H1 (cell line): ENCODE data around the gene RYR3. TPM values are rescaled to one million over a fixed set of nuclear protein-coding genes. Genes with fewer than 3 reads are reported as not detected.

Experiments used
- CTCF ChIA-PET: fragments of 300-600 bp; sonication (Branson Sonifier 250); formaldehyde crosslinking; loops from one replicate; lab custom pipeline; 2021; ENCODE audit not compliant: partially characterized antibody; lab: Charles Lee
- POLR2A ChIA-PET: fragments of 300-600 bp; sonication (Branson Sonifier 250); formaldehyde crosslinking; loops from one replicate; lab custom pipeline; 2021; ENCODE audit warnings: inconsistent platforms; ENCODE audit not compliant: partially characterized antibody; lab: Charles Lee
- DNase-seq, 2 experiments: peaks; one replicate each; pipeline versions ENCODE4 v3.0.0 to v3.0.0-alpha.2; 2010 to 2022; ENCODE audit warnings: low spot score in 2 of 2, low read depth in 1 of 2, mixed read lengths in 1 of 2
- FAIRE-seq: peaks from 2 replicates; lab custom pipeline; 2011; peaks lifted over from hg19 to GRCh38; lab: Jason Lieb, UNC
- H2AFZ ChIP-seq: 2 replicates; pipeline ENCODE4 v1.8.1; 2012; ENCODE audit warnings: low read length, inconsistent platforms
- H2AK5ac ChIP-seq: 2 replicates; pipeline ENCODE4 v1.6.1; 2013; ENCODE audit warnings: low read depth, low read length
- H2BK120ac ChIP-seq: replicated peaks from 2 replicates; pipeline ENCODE3; 2013; ENCODE audit warnings: low read depth, low read length, inconsistent platforms
- H2BK12ac ChIP-seq: 2 replicates; pipeline ENCODE4 v1.6.1; 2013; ENCODE audit warnings: low read depth, low read length
- H2BK15ac ChIP-seq: 2 replicates; pipeline ENCODE4 v1.6.1; 2013; ENCODE audit warnings: low read length
- H2BK20ac ChIP-seq: 2 replicates; pipeline ENCODE4 v1.6.1; 2013; ENCODE audit warnings: low read length
- H2BK5ac ChIP-seq: 2 replicates; pipeline ENCODE4 v1.6.1; 2013; ENCODE audit warnings: low read depth, low read length
- H3K14ac ChIP-seq: 2 replicates; pipeline ENCODE4 v1.6.1; 2013; ENCODE audit warnings: inconsistent platforms; ENCODE audit not compliant: insufficient read length
- H3K18ac ChIP-seq: 2 replicates; pipeline ENCODE4 v1.6.1; 2013; ENCODE audit warnings: low read length; ENCODE audit errors: extremely low read depth
- H3K23ac ChIP-seq: 2 replicates; pipeline ENCODE4 v1.6.1; 2013; ENCODE audit warnings: inconsistent platforms; ENCODE audit not compliant: insufficient read length
- H3K23me2 ChIP-seq: 2 replicates; pipeline ENCODE4 v1.6.1; 2013; ENCODE audit warnings: low read depth, low read length
- H3K27ac ChIP-seq: 2 replicates; pipeline ENCODE4 v1.6.1; 2011; ENCODE audit warnings: low read depth, low read length, inconsistent platforms
- H3K27me3 ChIP-seq, 4 experiments: replicated peaks in 1 of 4; 1 replicate in 1 of 4; 2 replicates in 3 of 4; pipeline versions ENCODE4 v1.6.1 to v1.8.1; 2011 to 2013; ENCODE audit warnings: low read length in 3 of 4, mild to moderate bottlenecking in 3 of 4, inconsistent platforms in 2 of 4, mixed read lengths in 2 of 4, moderate library complexity in 1 of 4; ENCODE audit not compliant: control insufficient read depth in 3 of 4, insufficient read depth in 3 of 4; ENCODE audit errors: extremely low read depth in 1 of 4
- H3K36me3 ChIP-seq, 4 experiments: 2 replicates each; pipeline versions ENCODE4 v1.6.1 to v1.8.1; 2011 to 2013; ENCODE audit warnings: mild to moderate bottlenecking in 4 of 4, low read length in 3 of 4, moderate library complexity in 2 of 4, control low read depth in 1 of 4, inconsistent platforms in 1 of 4; ENCODE audit not compliant: insufficient read depth in 4 of 4, control insufficient read depth in 2 of 4
- H3K4ac ChIP-seq: replicated peaks from 2 replicates; pipeline ENCODE3; 2013; ENCODE audit warnings: low read length, low read depth, mixed read lengths, inconsistent platforms; ENCODE audit not compliant: insufficient read length
- H3K4me1 ChIP-seq, 4 experiments: replicated peaks in 1 of 4; 1 replicate in 1 of 4; 2 replicates in 3 of 4; pipeline versions ENCODE4 v1.6.1 to v1.8.1; 2011 to 2013; ENCODE audit warnings: low read length in 3 of 4, inconsistent platforms in 2 of 4, mixed read lengths in 1 of 4; ENCODE audit not compliant: insufficient read depth in 4 of 4, control insufficient read depth in 3 of 4
- H3K4me2 ChIP-seq, 2 experiments: 2 replicates each; pipeline versions ENCODE4 v1.6.1 to v1.8.1; 2011 to 2013; ENCODE audit warnings: low read depth in 2 of 2, low read length in 2 of 2, control low read depth in 1 of 2, inconsistent platforms in 1 of 2, mild to moderate bottlenecking in 1 of 2; ENCODE audit not compliant: insufficient read depth in 1 of 2
- H3K4me3 ChIP-seq, 4 experiments: fragments of 200-600, 300-600 bp in 1 of 4; sonication (generic), shearing (Covaris generic), sonication (Bioruptor Twin) in 1 of 4; 2 replicates each; pipeline versions ENCODE4 v1.5.1 to v1.8.1; 2011 to 2016; ENCODE audit warnings: low read length in 4 of 4, low read depth in 3 of 4, control low read depth in 2 of 4, inconsistent platforms in 2 of 4, mild to moderate bottlenecking in 2 of 4, mixed read lengths in 1 of 4, moderate library complexity in 1 of 4; ENCODE audit not compliant: insufficient read depth in 2 of 4; ENCODE audit errors: extremely low read depth in 1 of 4
- H3K56ac ChIP-seq: replicated peaks from 2 replicates; pipeline ENCODE3; 2013; ENCODE audit warnings: low read depth, mild to moderate bottlenecking, mixed read lengths, low read length, inconsistent platforms; ENCODE audit not compliant: insufficient read length
- H3K79me1 ChIP-seq: 2 replicates; pipeline ENCODE4 v1.6.1; 2013; ENCODE audit warnings: low read depth, low read length, control low read depth
- H3K79me2 ChIP-seq, 2 experiments: 2 replicates each; pipeline versions ENCODE4 v1.6.1 to v1.8.1; 2012 to 2013; ENCODE audit warnings: low read length in 2 of 2, mild to moderate bottlenecking in 2 of 2, inconsistent platforms in 1 of 2; ENCODE audit not compliant: insufficient read depth in 2 of 2, control insufficient read depth in 1 of 2
- H3K9ac ChIP-seq, 4 experiments: replicated peaks in 1 of 4; 1 replicate in 1 of 4; 2 replicates in 3 of 4; pipeline versions ENCODE4 v1.6.1 to v1.8.1; 2011 to 2013; ENCODE audit warnings: low read depth in 3 of 4, low read length in 3 of 4, control low read depth in 2 of 4, mild to moderate bottlenecking in 2 of 4, moderate library complexity in 2 of 4, inconsistent platforms in 1 of 4; ENCODE audit errors: extremely low read depth in 1 of 4
- H3K9me3 ChIP-seq, 2 experiments: 2 replicates each; pipeline versions ENCODE4 v1.6.1 to v1.8.1; 2012 to 2013; ENCODE audit warnings: mild to moderate bottlenecking in 2 of 2, moderate library complexity in 2 of 2, control low read depth in 1 of 2, inconsistent platforms in 1 of 2, low read depth in 1 of 2, low read length in 1 of 2, mixed read lengths in 1 of 2; ENCODE audit not compliant: insufficient read depth in 2 of 2
- H4K20me1 ChIP-seq, 2 experiments: replicated peaks in 1 of 2; 2 replicates each; pipeline versions ENCODE3 to v1.8.1; 2011 to 2013; ENCODE audit warnings: inconsistent platforms in 2 of 2, low read length in 2 of 2, mild to moderate bottlenecking in 1 of 2; ENCODE audit not compliant: insufficient read depth in 2 of 2, control insufficient read depth in 1 of 2
- H4K5ac ChIP-seq: 2 replicates; pipeline ENCODE4 v1.6.1; 2013; ENCODE audit warnings: low read length, low read depth, mixed read lengths, inconsistent platforms; ENCODE audit not compliant: insufficient read length
- H4K8ac ChIP-seq: 2 replicates; pipeline ENCODE4 v1.8.0; 2013; ENCODE audit warnings: mild to moderate bottlenecking, moderate library complexity, low read length, inconsistent platforms; ENCODE audit not compliant: insufficient read depth; ENCODE audit errors: extremely low read depth
- H4K91ac ChIP-seq: replicated peaks from 2 replicates; pipeline ENCODE3; 2013; ENCODE audit warnings: low read length, mixed read lengths, inconsistent platforms; ENCODE audit not compliant: insufficient read length
- BRCA1 ChIP-seq: IDR thresholded peaks from 2 replicates; pipeline ENCODE4 v1.6.1; 2012; ENCODE audit warnings: low read depth, low read length, improper control_type of control experiment
- CTCF ChIP-seq, 3 experiments: IDR thresholded peaks; 1 replicate in 2 of 3; 2 replicates in 1 of 3; pipeline versions ENCODE4 v1.5.1 to v1.6.1; 2011; ENCODE audit warnings: low read length in 3 of 3, mild to moderate bottlenecking in 3 of 3, inconsistent platforms in 2 of 3, low read depth in 1 of 3, moderate library complexity in 1 of 3; ENCODE audit not compliant: insufficient read depth in 1 of 3; ENCODE audit errors: control extremely low read depth in 1 of 3
- RAD21 ChIP-seq, 2 experiments: IDR thresholded peaks in 1 of 2; conservative IDR thresholded peaks in 1 of 2; 2 replicates each; pipeline ENCODE4 v1.6.1; 2011; ENCODE audit warnings: low read depth in 2 of 2, low read length in 2 of 2, improper control_type of control experiment in 1 of 2, inconsistent platforms in 1 of 2, mild to moderate bottlenecking in 1 of 2, moderate library complexity in 1 of 2
- RXRA ChIP-seq: IDR thresholded peaks from 2 replicates; pipeline ENCODE4 v1.6.1; 2011; ENCODE audit warnings: low read depth, mild to moderate bottlenecking, low read length, moderate library complexity; ENCODE audit not compliant: insufficient read depth
- SP4 ChIP-seq: IDR thresholded peaks from 2 replicates; pipeline ENCODE4 v1.6.1; 2012; ENCODE audit warnings: low read length, inconsistent platforms
- WGBS, 2 experiments: shearing (Covaris generic) in 1 of 2; methylation state at CpG; one replicate each; pipeline versions ENCODE4 v1.1.6 to v1.1.7; 2013 to 2015; ENCODE audit warnings: low lambda C conversion rate in 2 of 2, mixed read lengths in 2 of 2, inconsistent platforms in 1 of 2, low coverage in 1 of 2, missing lambda C conversion rate in 1 of 2; ENCODE audit not compliant: insufficient replicate concordance in 2 of 2, insufficient coverage in 1 of 2, insufficient read length in 1 of 2; ENCODE audit errors: extremely low coverage in 1 of 2, missing lambda C conversion rate in 1 of 2; 5-methylcytosine and 5-hydroxymethylcytosine counted together
- polyA plus RNA-seq, 7 experiments: library from polyadenylated mRNA; depleted of rRNA in 3 of 7; stranded (reverse) in 5 of 7; unstranded in 2 of 7; fragments of >200 nt in 5 of 7; fragments of 200-250 nt in 2 of 7; gene quantifications; 1 replicate in 5 of 7; 2 replicates in 1 of 7; 4 replicates in 1 of 7; pipeline versions ENCODE4 v1.2.1 to v1.2.3, GENCODE V29; 2011 to 2013; ENCODE audit warnings: missing spikeins in 2 of 7, mixed read lengths in 2 of 7
- total RNA-seq: library from RNA; stranded (reverse); fragmentation: NEBNext Ultra II Directional; extraction: Animal tissue kit (Norgen Biotek cat#: 25700); gene quantifications from 2 replicates; pipeline ENCODE4 v1.2.1, GENCODE V29; 2021

Gene RYR3
- total and polyA plus RNA-seq, 2 of the 8 experiments (the other 6 are each of a cell fraction or from before 2014, with no cell fraction given) = 0.33 to 3.4 TPM

DNA sequence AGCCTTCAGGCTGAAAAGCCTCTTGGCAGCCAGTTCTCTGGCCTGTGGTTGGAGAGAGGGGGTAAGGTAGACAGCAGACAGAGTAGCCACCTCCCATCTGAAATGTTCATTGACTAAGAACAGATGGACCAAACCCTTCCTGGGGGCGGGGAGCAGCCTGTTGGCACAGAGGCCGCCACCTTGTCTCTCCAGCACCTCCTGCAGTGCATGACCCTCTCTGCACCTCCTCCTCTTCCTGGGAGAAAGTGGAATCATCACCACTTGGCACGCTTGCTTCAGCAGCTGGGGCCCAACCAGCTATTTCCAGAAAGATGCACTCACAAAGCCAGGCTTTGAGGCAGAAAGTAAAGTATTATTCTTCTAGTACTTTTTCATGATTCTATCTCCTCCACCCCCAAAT is 344.1 kb downstream of the RYR3 start:
- 90% methylated on average over 3 of the region's 3 CpGs; no CpG with 5 or more reads in 1 of the 2 experiments for WGBS, 2 experiments
- H4K8ac ChIP-seq = no peak overlapping the region
- TF ChIP-seq RAD21 (IDR thresholded peaks at IDR 0.05 in 1 of 2, conservative IDR thresholded peaks at IDR 0.05 in 1 of 2; ENCODE audit: low read depth in 2 of 2, low read length in 2 of 2) (peak; percentile 40 to 54; a peak in 3 of 4 replicates), SP4 (no peak), BRCA1 (no peak), RXRA (no peak), CTCF (IDR thresholded peaks at IDR 0.05; ENCODE audit: control extremely low read depth in 1 of 3, insufficient read depth in 1 of 3, low read depth in 1 of 3, low read length in 3 of 3) (peak; percentile 32 to 63 (median 50); a peak in 3 of 4 replicates)
- peak in 1 of 2 experiments; percentile 47 for DNase-seq
- POLR2A ChIA-PET = no interaction called here
- H3K79me1 ChIP-seq = no peaks in the 10 kb centered on the region
- H3K4me2 ChIP-seq = no peak overlapping the region
- H2BK20ac ChIP-seq = no peak overlapping the region
- no peaks in the 10 kb centered on the region for H3K79me2 ChIP-seq
- no peak overlapping the region for H3K9ac ChIP-seq
- H3K27ac ChIP-seq = no peak overlapping the region
- H3K23me2 ChIP-seq = no peaks in the 10 kb centered on the region
- no peak overlapping the region for H4K91ac ChIP-seq
- no peak overlapping the region for H2BK15ac ChIP-seq
- no peak for FAIRE-seq
- H2AFZ ChIP-seq = no peak overlapping the region
- H3K4me3 ChIP-seq = no peak overlapping the region
- no peak overlapping the region for H3K4ac ChIP-seq
- no peaks in the 10 kb centered on the region for H4K20me1 ChIP-seq
- no peak overlapping the region for H2BK120ac ChIP-seq
- no peak overlapping the region for H3K23ac ChIP-seq
- no peaks in the 10 kb centered on the region for H3K36me3 ChIP-seq
- H3K9me3 ChIP-seq = no peaks in the 10 kb centered on the region
- CTCF ChIA-PET = interaction anchor here (0.6 to 2.2 kb wide), 11 partner anchors 8 to 362 kb away, joined by 3 to 9 read pairs (median 5); no protein-coding TSS in a partner anchor
- no peak overlapping the region for H3K14ac ChIP-seq
- H2BK12ac ChIP-seq = no peak overlapping the region
- H4K5ac ChIP-seq = no peak overlapping the region
- H3K56ac ChIP-seq = no peak overlapping the region
- H3K27me3 ChIP-seq = no peaks in the 10 kb centered on the region
- H3K18ac ChIP-seq = no peak overlapping the region
- no peaks in the 10 kb centered on the region for H3K4me1 ChIP-seq
- H2BK5ac ChIP-seq = no peak overlapping the region
- no peak overlapping the region for H2AK5ac ChIP-seq
